ENCODE data around the gene ZFP36. TPM values are rescaled to one million over a fixed set of nuclear protein-coding genes. Genes with fewer than 3 reads are reported as not detected.

Gene ZFP36
- total RNA-seq, 1 donor from 2014 or later: 0.41 TPM

DNA sequence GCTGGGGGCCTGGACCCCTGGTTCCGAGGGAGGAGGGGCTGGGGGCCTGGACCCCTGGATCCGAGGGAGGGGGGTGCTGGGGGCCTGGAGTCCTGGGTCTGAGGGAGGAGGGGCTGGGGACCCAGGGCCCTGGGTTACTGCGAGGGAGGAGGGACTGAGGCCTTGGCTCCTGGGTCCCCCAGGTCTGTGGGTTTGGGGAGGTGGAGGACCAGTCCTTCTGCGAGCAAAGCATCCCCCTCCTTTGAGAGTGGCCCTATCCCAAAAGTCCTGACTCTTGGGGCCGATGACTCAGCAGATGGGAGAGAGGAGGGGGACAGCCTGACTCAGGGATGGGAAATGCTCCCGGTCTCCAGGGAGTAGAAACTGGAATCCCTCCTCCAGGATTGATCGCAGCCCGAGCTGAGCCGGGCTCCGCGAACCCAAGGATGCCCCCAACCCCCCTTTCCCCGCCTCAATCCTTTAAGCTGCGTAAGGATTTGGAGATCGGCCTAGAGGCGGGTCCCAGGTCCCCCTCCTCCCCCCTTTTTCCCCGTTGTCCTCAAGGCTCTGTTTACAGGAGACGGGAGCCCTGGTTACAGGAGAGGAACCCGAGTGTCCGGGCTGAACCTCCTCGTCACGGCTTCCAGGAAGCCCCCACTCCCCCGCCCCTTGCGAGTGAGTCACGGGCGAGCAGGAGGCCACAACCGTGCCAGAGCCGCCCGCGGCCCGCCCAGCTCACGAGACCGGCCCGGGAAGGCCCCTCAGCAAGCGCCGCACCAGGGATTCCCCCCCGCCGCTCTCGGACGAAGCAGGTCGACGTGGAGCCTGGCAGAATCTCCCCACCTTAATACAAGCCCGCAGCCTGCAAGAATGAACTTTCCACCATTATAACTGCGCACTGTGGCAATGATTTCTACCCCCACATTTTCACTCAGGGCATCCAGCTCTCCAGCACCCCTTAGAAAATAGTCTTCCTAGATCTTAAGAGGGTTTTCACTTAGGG lies 3.0 kb upstream of the ZFP36 start:
- DNase-seq (ENCODE audit: low spot score in 2 of 2) (peak; percentile 75 to 84), FAIRE-seq (no peak)

DNA sequence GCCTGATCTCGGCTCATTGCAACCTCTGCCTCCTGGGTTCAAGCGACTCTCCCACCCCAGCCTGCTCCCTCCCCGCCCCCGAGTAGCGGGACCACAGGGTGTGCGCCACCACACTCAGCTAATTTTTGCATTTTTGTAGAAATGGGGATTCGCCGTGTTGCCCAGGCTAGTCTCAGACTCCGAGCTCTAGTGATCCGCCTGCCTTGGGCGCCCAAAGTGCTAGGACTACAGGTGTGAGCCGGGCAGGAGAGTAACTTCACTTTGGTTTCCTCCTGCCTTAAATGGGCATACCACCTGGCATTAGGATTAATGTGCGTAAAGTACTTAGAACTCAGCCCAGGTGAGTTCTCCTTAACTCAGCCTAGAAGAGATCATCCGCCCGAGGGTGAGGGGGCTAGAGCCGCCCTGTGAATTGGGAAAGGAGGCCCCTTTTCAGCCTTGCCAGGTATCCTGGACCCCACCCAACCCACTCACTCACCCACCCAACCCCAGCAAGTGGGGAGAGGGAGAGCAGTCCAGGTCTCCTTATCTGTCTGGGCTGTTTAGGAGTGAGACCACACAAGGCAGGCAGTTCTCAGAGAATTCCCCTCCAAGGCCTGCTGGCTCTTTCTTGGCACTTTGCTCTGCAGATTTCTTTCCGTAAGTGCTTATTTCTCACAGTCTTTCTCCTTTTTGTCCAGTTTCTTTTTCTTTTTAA lies 1.2 kb upstream of the ZFP36 start:
- FAIRE-seq (no peak), DNase-seq (ENCODE audit: low spot score in 2 of 2) (no peak)

DNA sequence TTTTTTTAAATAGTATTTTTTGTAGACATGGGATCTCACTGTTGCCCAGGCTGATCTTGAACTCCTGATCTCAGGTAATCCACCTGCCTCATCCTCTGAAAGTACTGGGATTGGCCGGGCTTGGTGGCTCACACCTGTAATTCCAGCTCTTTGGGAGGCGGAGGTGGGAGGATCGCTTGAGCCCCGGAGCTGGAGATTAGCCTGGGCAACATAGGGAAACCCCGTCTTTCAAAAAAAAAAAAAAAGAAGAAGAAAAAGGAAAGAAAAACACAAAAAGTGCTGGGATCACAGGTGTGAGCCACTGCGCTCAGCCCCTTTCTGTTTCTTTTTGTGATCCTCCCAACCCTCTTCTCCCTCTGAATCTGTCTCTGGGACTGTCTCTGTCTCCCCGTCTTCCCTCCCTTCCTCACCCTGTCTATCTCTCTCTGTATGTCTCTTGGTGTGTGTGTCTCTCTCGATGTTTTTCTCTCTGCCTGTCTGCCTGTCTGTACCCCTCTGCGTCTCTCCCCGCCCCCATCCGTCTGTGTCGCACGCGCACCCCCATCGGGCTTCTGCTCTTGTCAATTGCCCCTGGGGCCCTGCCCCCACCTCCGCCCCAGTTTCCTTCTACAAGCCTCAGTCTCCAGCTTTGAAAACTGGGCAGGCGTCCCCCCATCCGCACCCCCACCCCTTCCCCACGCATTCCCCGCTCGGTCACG lies 540 bp upstream of the ZFP36 start:
- FAIRE-seq (no peak), DNase-seq (ENCODE audit: low spot score in 2 of 2) (no peak)

DNA sequence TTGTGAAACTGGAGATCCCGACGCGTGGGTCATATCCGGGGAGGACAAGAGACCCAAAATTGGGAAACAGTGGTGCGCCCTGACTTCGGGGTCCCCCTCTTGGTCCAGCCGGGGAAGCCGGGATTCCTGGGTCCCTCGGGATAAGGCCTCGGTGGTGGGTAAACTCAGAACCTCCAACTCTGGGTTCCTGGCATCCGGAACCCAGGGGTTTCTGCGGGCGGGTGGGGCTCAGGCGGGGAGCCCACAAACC lies 688 bp downstream of the ZFP36 start:
- FAIRE-seq (no peak), DNase-seq (ENCODE audit: low spot score in 2 of 2) (no peak)

DNA sequence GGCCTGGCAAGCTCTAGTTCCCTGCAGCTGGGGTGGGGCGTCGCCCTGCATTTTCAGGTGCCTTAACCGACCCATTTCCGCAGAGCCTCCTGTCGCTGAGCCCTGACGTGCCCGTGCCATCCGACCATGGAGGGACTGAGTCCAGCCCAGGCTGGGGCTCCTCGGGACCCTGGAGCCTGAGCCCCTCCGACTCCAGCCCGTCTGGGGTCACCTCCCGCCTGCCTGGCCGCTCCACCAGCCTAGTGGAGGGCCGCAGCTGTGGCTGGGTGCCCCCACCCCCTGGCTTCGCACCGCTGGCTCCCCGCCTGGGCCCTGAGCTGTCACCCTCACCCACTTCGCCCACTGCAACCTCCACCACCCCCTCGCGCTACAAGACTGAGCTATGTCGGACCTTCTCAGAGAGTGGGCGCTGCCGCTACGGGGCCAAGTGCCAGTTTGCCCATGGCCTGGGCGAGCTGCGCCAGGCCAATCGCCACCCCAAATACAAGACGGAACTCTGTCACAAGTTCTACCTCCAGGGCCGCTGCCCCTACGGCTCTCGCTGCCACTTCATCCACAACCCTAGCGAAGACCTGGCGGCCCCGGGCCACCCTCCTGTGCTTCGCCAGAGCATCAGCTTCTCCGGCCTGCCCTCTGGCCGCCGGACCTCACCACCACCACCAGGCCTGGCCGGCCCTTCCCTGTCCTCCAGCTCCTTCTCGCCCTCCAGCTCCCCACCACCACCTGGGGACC lies 1.2 kb downstream of the ZFP36 start:
- no peak for DNase-seq (ENCODE audit: low spot score in 2 of 2)
- FAIRE-seq: no peak

DNA sequence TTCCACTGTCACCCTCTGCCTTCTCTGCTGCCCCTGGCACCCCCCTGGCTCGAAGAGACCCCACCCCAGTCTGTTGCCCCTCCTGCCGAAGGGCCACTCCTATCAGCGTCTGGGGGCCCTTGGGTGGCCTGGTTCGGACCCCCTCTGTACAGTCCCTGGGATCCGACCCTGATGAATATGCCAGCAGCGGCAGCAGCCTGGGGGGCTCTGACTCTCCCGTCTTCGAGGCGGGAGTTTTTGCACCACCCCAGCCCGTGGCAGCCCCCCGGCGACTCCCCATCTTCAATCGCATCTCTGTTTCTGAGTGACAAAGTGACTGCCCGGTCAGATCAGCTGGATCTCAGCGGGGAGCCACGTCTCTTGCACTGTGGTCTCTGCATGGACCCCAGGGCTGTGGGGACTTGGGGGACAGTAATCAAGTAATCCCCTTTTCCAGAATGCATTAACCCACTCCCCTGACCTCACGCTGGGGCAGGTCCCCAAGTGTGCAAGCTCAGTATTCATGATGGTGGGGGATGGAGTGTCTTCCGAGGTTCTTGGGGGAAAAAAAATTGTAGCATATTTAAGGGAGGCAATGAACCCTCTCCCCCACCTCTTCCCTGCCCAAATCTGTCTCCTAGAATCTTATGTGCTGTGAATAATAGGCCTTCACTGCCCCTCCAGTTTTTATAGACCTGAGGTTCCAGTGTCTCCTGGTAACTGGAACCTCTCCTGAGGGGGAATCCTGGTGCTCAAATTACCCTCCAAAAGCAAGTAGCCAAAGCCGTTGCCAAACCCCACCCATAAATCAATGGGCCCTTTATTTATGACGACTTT lies 2.0 kb downstream of the ZFP36 start:
- no peak for DNase-seq (ENCODE audit: low spot score in 2 of 2)
- FAIRE-seq: no peak

DNA sequence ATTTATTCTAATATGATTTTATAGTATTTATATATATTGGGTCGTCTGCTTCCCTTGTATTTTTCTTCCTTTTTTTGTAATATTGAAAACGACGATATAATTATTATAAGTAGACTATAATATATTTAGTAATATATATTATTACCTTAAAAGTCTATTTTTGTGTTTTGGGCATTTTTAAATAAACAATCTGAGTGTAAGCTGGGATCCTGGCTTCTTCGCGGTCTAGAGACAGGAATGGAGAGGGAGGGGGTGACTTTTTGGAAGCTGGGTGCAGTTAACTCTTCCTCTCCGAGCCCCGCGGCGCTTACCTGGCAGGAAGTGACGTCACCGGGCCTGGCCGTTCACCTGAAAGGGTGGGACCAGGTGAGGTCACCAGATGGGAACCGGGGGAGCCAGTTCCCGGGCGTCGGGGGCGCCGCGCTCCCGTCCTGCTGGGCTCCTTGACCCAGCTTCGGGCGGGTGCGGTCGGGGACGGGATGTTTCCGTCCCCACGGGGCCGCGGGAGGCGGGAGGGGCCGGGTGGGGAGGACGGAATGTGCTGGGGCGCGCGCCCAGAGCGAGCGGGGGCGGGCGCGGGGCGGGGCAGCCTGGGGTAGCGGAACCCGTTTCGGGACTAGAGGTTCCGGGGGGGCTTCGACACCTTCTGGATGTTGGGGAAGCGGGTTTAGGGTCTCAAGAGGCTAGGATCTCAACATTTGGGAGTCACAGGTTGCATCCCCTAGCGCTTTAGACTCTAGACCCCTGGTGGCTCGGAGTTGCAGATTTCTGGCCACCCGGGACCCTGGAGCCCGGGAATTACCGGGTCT lies 2.8 kb downstream of the ZFP36 start:
- FAIRE-seq: no peak
- peak; percentile 73 to 74 for DNase-seq (ENCODE audit: low spot score in 2 of 2)

DNA sequence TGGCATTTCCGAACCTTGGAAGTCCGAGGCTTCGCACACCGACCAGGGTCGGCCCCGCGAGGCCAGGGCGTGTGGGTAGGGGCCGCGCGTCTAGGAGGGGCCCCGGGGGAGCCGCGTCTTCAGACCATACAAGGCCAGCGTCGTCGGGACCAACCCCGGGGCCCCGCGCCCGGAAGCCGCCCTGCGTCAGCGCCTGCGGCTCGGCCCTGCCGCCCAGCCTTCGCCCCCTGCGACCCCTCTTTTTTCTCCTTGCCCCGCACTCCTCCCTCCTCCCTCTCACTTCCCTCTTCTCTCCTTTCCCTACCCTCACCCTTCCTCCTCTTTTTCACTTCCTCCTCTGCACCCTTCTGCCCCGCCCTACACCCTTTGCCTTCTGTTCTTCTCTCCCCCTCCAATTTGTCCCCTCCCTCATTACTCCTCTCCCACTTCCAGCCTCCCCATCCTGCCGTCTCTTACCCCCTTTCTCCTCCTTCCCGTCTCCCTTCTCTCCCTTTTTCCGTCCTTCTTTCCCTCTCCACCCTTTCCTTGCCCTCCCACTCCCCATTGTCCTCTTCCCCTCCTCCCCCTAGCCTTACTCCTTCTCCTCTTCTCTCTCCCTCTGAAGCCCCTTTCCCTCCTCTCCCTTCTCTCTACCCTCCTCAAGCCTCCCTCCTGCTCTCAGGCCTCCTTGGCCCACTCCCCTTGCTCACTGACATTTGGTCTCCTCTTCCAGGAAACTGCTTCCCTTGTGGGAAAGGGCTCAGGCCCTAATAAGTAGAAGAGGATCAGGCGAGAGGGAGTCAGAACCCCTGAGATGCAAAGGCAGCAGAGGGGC lies 3.6 kb downstream of the ZFP36 start:
- FAIRE-seq (no peak), DNase-seq (ENCODE audit: low spot score in 2 of 2) (no peak)

DNA sequence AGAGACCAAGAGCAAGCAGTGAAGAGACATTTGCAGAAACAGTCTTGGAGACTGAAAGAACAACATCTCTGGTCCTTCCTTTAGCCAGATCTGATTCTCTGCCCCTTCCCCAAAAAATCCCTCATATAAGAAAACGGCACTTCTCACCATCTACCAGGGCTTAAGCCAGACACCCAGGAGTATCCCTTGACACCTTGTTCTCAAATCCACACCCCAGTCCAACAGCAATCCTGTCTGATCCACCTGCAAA lies 4.1 kb downstream of the ZFP36 start:
- FAIRE-seq (no peak), DNase-seq (ENCODE audit: low spot score in 2 of 2) (no peak)

DNA sequence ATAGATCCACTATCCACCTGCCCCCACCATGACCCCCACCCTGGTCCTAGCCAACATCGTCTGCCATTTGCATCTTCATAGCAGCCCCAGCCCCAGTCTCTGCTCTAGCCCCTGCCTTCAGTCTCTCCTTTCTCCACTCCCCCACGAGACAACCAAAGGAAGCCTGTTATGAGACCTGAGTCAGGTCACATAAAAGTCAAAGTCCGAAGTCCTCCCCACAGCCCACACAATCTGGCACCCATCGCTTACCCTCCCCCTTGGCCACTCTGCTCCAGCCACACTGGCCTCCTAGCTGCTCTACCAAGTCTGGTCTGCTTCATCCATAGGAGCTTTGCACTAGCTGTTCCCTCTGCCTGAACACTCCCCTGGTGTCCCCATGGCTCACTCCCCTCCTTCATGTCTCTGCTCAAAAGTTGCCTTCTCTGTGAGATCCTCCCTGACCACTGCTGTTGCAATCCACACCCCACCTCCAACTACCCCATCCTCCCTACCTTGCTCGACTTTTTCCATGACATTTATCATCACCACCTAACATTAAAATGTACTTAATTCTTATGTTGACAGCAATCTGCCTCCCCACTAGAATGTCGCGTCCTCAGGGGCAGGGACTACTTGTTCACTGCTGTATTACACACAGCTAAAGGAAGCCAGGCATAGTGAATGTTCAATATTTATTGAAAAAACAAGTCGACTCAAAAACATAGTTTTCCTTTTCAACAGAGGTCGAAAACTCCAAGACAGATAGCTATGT lies 4.6 kb downstream of the ZFP36 start:
- FAIRE-seq (no peak), DNase-seq (ENCODE audit: low spot score in 2 of 2) (no peak)

DNA sequence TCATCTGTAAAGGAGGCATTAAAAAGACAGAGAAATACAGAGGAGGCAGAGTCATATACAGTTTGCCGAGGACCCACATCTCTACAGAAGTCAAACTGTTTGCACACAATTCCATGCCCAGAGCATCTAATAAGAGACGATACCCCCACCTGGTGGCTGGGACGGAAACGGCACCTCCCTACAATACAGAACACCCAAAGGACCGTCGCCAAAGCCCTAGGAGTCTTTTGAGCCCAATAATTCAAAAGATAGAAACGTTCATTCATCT lies 5.1 kb downstream of the ZFP36 start:
- DNase-seq (ENCODE audit: low spot score in 2 of 2): peak; percentile 76 to 86
- FAIRE-seq: no peak

DNA sequence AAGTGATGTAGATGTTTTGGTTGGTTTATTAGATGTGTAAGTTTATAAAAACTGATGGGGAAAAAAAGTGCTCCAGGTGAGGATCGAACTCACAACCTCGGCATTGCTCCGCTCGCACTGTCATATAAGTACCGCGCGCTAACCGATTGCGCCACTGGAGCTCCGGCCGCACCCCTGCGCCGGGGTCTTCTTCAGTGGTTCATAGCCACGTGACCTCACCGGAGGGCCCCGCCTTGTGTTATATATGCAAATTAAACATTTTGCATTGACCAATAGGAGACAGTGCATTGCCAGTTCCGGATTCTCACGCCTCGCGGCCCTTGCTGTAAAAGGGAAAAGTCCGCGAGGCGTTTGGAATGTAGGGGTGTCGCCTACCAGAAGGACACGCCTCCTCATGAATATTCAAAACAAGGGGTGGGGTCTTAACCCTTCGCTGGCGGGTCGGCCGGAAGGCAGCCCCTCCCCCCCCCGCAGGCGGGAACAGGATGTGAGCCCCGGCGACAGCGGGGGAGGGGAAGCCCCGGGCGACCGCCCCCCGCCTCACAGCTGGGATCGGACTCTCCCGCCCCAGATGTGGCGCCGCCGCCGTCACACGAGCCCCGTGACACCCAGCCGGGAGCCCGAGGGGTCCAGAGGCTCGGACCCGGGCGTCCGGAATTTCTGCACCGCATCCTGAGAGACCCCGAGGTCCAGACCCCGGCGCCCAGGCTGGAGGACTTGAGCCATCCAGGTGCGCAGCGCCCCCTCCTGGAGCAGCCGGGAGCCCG lies 5.6 kb downstream of the ZFP36 start, which contains the start of gene PLEKHG2:
Gene PLEKHG2, plus strand, starts transcription at position 570 of the 767 bp plus-strand sequence. CDS start 1,418 bp downstream, outside the sequence.
- peak; percentile 91 for FAIRE-seq
- peak; percentile 98 for DNase-seq (ENCODE audit: low spot score in 2 of 2)

DNA sequence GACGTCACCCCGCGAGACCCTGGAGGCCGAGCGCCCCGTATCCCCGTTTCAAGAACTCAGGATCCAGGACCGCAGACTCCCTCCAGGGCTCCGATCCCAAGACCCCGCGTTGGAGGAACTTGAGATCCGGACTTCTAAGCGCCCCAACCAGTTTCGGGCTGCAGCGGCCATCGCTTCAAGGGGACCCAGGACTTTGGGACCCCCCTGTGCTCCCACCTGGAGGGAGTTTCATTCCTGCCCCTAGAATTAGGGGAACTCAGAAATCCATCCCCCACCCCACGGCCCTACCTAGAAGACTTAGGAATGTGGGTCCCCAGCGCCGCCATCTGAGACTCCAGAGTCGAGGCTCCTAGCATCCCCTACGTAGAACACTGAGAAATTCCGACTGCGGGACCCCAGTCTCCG lies 6.2 kb downstream of the ZFP36 start:
- no peak for DNase-seq (ENCODE audit: low spot score in 2 of 2)
- FAIRE-seq: no peak

DNA sequence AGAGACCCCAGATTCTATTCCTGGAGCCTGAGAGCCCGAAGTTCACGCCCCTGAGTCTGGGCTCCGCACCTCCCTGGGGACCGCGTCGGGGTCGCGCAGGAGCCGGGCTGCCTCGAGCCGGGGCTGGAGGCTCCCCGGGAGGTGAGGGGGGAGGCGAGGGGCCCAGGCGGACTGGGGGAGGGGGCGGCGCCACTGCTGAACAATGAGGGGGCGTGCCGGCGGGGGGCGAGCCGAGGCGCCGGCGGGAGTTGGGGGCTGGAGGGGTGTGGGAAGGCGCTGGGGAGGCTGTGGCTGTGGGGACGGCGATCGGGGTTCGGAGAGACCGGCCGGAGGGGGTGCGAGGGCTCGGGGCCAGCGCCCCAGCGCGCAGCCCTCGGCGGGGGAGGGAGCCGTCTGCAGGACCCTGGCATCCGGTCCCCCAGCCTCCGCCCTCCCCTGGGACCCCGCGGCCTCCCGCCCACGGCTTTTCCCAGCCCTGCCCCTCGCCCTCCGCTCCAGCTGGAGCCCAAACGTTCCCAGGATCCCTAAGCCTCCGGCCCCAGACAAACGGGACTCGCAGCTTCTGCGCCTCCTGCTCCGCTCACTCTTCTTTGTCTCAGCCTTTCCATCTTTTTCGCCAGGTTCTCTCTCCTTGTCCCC lies 6.7 kb downstream of the ZFP36 start:
- no peak for FAIRE-seq

DNA sequence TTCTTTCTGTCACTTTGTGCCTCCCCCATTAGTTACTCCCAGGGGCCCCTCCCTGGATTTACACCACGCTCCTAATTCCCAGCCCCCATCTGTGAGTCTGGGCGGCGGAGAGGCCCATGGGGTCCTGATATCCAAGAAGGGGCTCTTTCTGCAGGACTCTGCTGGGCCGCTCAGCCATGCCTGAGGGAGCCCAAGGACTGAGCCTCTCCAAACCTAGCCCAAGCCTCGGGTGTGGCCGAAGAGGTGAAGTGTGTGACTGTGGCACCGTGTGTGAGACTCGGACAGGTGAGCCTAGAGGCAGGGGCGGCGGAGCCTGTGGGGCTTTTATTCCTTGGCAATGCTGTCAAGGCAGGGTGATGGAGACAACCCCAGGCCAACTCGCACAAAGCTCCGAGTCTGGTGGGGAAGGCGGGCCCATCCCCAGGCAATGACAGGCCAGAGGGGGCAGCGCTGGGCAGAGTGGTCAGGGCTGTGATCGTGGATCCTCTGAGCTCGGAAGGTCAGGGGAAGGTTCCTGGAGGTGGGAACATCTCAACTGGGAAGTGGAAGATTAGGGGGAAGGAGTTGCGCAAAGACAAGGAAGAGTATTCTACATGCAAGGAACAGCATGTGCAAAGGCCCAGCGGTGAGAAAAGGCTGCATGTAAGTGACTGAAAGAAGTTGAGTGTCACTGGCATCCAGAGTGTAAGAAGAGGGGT lies 7.4 kb downstream of the ZFP36 start:
- FAIRE-seq (no peak), DNase-seq (ENCODE audit: low spot score in 2 of 2) (no peak)

More for the DNA sequence above, 6.7 kb downstream of the ZFP36 start:
- DNase-seq (ENCODE audit: low spot score in 2 of 2): peak in 1 of 2 donors; percentile 66
